GM12891 (cell line): ENCODE results near the gene RASGEF1C.

Experiments
- POLR2A ChIP-seq: IDR thresholded peaks from 2 replicates; pipeline ENCODE4 v1.6.1; 2011; ENCODE audit warnings: low read depth, low read length, control low read depth
- POLR2AphosphoS5 ChIP-seq: IDR thresholded peaks from 2 replicates; pipeline ENCODE4 v1.6.1; 2011; ENCODE audit warnings: low read depth, low read length, control low read depth
- SPI1 ChIP-seq: IDR thresholded peaks from 2 replicates; pipeline ENCODE4 v1.6.1; 2011; ENCODE audit warnings: low read depth, low read length, control low read depth
- TAF1 ChIP-seq: IDR thresholded peaks from 2 replicates; pipeline ENCODE4 v1.6.1; 2011; ENCODE audit warnings: low read depth, low read length, control low read depth

GRCh38 chr5:180175015-180175431 is 34.0 kb downstream of the RASGEF1C start:
- TF ChIP-seq POLR2A, result no peak
- no peak for TF ChIP-seq TAF1
- no peak for TF ChIP-seq POLR2AphosphoS5
- TF ChIP-seq SPI1, result no peak
